BJ (cell line): ENCODE results near the gene TTC33. TPM values are rescaled to one million over a fixed set of nuclear protein-coding genes. Genes with fewer than 3 reads are reported as not detected.

ENCODE experiments used
- CTCF ChIA-PET: fragments of 350-600 bp; formaldehyde crosslinking; extraction: SDS; loops from one replicate; lab custom pipeline; 2021; ENCODE audit warnings: antibody characterized with exemption, inconsistent platforms; lab: Yijun Ruan, JAX
- POLR2A ChIA-PET: fragments of 300-600 bp; sonication (Branson Sonifier 250); formaldehyde crosslinking; extraction: SDS; loops from one replicate; lab custom pipeline; 2021; ENCODE audit warnings: antibody characterized with exemption; lab: Charles Lee
- DNase-seq: peaks from one replicate; pipeline ENCODE4 v3.0.0-alpha.2; 2011; ENCODE audit warnings: low read depth
- H3K27me3 ChIP-seq: 2 replicates; pipeline ENCODE4 v1.6.0; 2011; ENCODE audit warnings: low read length; ENCODE audit not compliant: control insufficient read depth, insufficient read depth
- H3K36me3 ChIP-seq: 2 replicates; pipeline ENCODE4 v1.5.1; 2011; ENCODE audit warnings: low read length; ENCODE audit not compliant: control insufficient read depth, insufficient read depth
- H3K4me3 ChIP-seq: 2 replicates; pipeline ENCODE4 v1.5.1; 2011; ENCODE audit warnings: low read depth, mild to moderate bottlenecking, control low read depth, low read length
- polyA minus RNA-seq: library from RNA; depleted of rRNA, polyadenylated mRNA; stranded (reverse); fragments of >200 nt; gene quantifications from 2 replicates; pipeline ENCODE4 v1.2.3, GENCODE V29; 2011; rRNA and poly(A)+ RNA removed
- polyA plus RNA-seq: library from polyadenylated mRNA; depleted of rRNA; stranded (reverse); fragments of >200 nt; gene quantifications from 2 replicates; pipeline ENCODE4 v1.2.3, GENCODE V29; 2011; rRNA removed
- TF ChIP-seq, protein P1 (sequence below): IDR thresholded peaks from 2 replicates; pipeline ENCODE4 v1.5.1; 2011; ENCODE audit warnings: low read depth, mild to moderate bottlenecking, control low read depth, inconsistent platforms, low read length, moderate library complexity; ENCODE audit not compliant: insufficient read depth

TTC33 gene, protein sequence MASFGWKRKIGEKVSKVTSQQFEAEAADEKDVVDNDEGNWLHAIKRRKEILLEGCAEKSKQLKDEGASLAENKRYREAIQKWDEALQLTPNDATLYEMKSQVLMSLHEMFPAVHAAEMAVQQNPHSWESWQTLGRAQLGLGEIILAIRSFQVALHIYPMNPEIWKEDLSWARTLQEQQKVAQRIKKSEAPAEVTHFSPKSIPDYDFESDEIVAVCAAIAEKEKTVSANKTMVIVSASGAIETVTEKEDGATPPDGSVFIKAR
- polyA plus RNA-seq, result 2.8 and 7.4 TPM in 2 replicates
- polyA minus RNA-seq, result 3.0 and 3.1 TPM in 2 replicates

DNA sequence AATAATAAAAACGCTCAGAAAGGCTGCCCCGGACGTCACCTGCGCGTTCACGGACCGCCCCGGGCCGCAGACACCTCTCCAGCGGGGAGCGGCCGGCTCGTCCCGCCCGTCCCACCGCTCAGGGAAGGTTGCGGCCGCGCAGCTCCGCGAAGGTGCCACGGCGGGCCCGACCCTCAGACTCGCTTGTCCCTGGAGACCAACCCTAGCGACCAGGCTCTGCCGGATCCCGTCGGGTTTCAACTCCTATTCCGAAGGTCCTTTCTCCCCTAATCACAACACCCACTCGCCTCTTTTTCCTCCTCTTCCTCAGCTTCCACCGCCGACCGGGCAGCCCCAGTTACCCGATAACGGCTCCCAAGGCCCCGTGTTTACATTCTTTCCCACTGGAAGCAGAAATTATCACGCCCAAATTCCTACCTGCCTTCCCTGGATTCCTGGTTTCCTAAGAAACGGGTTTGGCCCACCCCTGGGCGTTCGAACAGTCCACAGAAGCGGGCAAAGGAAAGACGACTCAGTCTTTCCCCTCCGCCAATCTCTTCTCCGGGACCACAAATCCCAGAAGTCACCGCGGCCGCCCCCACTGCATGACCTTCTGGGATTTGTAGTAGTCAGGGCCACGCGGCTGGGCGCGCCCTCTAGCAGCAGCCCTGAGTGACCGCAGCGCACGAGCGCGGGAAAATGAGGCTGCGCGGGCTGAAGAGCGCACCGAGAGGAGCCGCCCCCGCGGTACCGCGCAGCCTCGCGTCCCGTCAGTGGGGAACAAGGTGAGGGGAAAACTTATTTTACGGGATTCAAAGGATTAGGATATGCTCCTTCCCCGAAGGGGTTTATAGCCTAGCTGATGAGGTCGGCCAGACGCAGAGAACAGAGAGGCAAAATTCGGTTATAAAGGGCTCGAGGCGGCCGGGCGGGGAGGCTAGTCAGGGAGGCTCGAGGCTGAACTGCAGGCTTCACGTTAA, at the start of gene TTC33:
TSS of gene TTC33 (minus strand) at position 555 of the 959 bp plus-strand sequence. CDS start 8,943 bp downstream, outside the sequence.
- Histone ChIP-seq H3K36me3 (no peaks in the 10 kb centered on the region), H3K27me3 (no peaks in the 10 kb centered on the region), H3K4me3 (peak within 1 kb of the TSS; percentile 93)
- DNase-seq, result peak; percentile 57
- POLR2A ChIA-PET, result no interaction called here
- TF ChIP-seq, protein P1, sequence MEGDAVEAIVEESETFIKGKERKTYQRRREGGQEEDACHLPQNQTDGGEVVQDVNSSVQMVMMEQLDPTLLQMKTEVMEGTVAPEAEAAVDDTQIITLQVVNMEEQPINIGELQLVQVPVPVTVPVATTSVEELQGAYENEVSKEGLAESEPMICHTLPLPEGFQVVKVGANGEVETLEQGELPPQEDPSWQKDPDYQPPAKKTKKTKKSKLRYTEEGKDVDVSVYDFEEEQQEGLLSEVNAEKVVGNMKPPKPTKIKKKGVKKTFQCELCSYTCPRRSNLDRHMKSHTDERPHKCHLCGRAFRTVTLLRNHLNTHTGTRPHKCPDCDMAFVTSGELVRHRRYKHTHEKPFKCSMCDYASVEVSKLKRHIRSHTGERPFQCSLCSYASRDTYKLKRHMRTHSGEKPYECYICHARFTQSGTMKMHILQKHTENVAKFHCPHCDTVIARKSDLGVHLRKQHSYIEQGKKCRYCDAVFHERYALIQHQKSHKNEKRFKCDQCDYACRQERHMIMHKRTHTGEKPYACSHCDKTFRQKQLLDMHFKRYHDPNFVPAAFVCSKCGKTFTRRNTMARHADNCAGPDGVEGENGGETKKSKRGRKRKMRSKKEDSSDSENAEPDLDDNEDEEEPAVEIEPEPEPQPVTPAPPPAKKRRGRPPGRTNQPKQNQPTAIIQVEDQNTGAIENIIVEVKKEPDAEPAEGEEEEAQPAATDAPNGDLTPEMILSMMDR, result peak; percentile 84
- CTCF ChIA-PET, result interaction anchor here (0.6 to 1.4 kb wide), 6 partner anchors 13 to 1172 kb away, joined by 3 to 4 read pairs (median 3); partner anchors contain the start of gene PRKAA1

DNA sequence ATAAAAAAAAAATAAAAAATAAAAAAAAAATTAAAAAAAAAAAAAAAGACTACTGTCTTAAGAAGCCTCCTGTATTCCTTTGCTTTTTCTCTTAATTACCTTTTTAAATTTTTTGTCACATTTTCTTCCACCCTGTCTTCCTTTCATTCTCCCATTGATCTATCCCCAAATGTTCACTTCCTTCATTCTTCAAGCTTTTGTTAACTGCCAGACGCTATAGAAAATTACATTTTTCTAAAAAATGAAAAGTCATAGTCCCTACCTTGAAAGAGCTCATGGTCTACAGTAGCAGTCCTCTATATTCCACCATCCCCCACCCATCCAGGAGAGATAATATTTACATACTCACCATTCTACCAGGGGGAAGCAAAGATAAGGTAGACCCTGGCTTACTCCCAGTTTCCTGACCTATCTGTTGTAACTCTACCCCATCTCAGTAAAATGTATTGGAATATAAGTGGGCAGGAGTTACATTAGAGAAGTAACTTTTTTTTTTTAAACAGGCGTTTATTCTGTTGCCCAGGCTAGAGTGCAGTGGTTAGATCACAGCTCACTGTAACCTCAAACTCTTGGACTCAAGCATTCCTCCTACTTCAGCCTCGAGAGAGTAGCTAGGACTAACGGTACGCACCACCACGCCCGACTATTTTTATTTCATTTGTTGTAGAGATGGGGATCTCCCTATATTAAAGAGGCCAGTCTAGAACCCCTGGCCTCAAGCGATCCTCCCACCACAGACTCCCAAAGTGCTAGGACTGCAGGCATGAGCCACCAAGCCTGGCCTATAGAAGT, 46.2 kb upstream of the TTC33 start:
- ChIA-PET POLR2A (interaction anchor here (0.6 kb wide), 1 partner anchor 24 kb away, joined by 5 read pairs; no protein-coding TSS in a partner anchor), CTCF (no interaction called here)
- DNase-seq, result no peak
- no peaks in the 10 kb centered on the region for H3K27me3 ChIP-seq
- no peaks in the 10 kb centered on the region for H3K36me3 ChIP-seq
- H3K4me3 ChIP-seq, result no peak overlapping the region
- TF ChIP-seq, protein P1, result no peak

DNA sequence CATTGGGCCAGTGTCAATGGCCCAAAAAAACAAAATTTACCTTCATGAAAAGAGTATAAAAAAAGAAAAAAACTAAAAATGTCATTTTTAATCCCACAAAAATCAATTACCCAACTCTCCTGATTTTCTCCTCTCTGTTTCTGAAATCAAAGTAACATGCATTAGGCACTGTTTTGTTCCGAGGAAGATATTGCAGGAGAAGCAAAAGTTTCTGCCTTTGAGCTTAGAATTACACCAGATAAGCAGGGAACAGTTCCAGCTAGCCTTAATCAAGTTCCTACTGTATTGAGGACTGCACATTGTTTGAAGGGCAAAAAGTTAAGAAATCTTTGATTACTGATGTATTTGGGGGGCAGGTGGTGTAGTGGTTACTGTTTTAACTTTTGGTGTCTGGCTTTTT, 43.5 kb upstream of the TTC33 start:
- no peaks in the 10 kb centered on the region for H3K27me3 ChIP-seq
- POLR2A ChIA-PET, result interaction anchor here (0.6 kb wide), 1 partner anchor 10 kb away, joined by 5 read pairs; no protein-coding TSS in a partner anchor
- peak overlapping the region; percentile 67; the same call in 1 of the 2 replicates for H3K4me3 ChIP-seq
- DNase-seq, result no peak
- H3K36me3 ChIP-seq, result no peaks in the 10 kb centered on the region
- CTCF ChIA-PET, result interaction anchor here (0.6 to 1.1 kb wide), 2 partner anchors 8 to 16 kb away, joined by 3 read pairs; no protein-coding TSS in a partner anchor
- TF ChIP-seq, protein P1, result no peak

DNA sequence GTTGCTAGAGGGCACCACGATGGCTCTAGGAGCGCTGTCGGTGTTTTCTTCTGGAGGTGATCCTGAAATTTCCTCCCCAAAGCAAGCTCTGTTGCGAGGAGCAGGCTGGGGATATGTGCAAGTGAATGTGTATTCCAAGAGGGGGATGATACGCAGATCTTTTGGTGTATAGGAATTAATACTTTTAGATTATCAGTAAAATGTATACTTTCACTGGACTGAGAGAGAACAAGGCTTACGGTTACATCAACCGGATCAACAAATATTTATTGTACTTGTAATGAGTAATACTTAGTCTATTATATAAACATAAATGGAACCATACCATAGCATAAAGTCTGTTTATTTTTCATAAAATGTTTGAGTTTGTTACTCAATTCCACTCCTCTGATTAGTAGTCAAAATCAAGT, 43.0 kb upstream of the TTC33 start:
- TF ChIP-seq, protein P1, result peak; percentile 27; the same call in 1 of the 2 replicates
- H3K27me3 ChIP-seq, result no peaks in the 10 kb centered on the region
- no peak for DNase-seq
- H3K36me3 ChIP-seq, result no peaks in the 10 kb centered on the region
- H3K4me3 ChIP-seq, result peak overlapping the region; percentile 67
- ChIA-PET CTCF (interaction anchor here (0.6 to 1.1 kb wide), 2 partner anchors 8 to 17 kb away, joined by 3 read pairs; no protein-coding TSS in a partner anchor), POLR2A (interaction anchor here (0.6 kb wide), 2 partner anchors 9 to 33 kb away, joined by 3 to 5 read pairs; no protein-coding TSS in a partner anchor)
